Left lung (tissue), 10 donors: Measurements from ENCODE around the gene PPP1R27. TPM values are rescaled to one million over a fixed set of nuclear protein-coding genes. Genes with fewer than 3 reads are reported as not detected.
A peak's percentile ranks its signal among the peaks of the same experiment; 100 is the strongest.

ENCODE experiments used
- ATAC-seq: fragments of 200-7000 bp; cut with Tn5 transposase; one replicate; pipeline ENCODE4 v1.9.1; 2020; ENCODE audit warnings: moderate library complexity
- DNase-seq, 4 donors: peaks; one replicate each; pipeline ENCODE4 v3.0.0-alpha.2; 2013 to 2020
- H3K27ac ChIP-seq, 2 donors: fragments of 200-600 bp; sonication (generic) in 1 of 2; one replicate each; pipeline versions ENCODE4 v1.5.0 to v1.8.0; 2020 to 2021
- H3K27me3 ChIP-seq, 2 donors: fragments of 200-600 bp; sonication (generic) in 1 of 2; one replicate each; pipeline versions ENCODE4 v1.5.0 to v1.8.0; 2020 to 2021
- H3K36me3 ChIP-seq, 2 donors: fragments of 200-600 bp; sonication (generic) in 1 of 2; one replicate each; pipeline versions ENCODE4 v1.5.0 to v1.8.0; 2020 to 2021
- H3K4me1 ChIP-seq, 2 donors: fragments of 200-600 bp; one replicate each; pipeline ENCODE4 v1.8.0; 2021
- H3K4me3 ChIP-seq, 2 donors: fragments of 200-600 bp; sonication (generic) in 1 of 2; one replicate each; pipeline versions ENCODE4 v1.5.0 to v1.8.0; 2020 to 2021; ENCODE audit warnings: mild to moderate bottlenecking in 1 of 2
- H3K9me3 ChIP-seq, 2 donors: fragments of 200-600 bp; sonication (generic) in 1 of 2; one replicate each; pipeline versions ENCODE4 v1.5.0 to v1.8.0; 2020 to 2021
- intact Hi-C, 2 donors: fragments of 100-400 bp; cut with DNase I; formaldehyde crosslinking; loops; one replicate each; pipeline versions ENCODE4 v1.11.2 to v1.14.2; 2022
- polyA plus RNA-seq, 6 donors: library from polyadenylated mRNA; unstranded; fragments of 120-200 nt; gene quantifications; one replicate each; pipeline ENCODE4 v1.2.1, GENCODE V29; 2013; ENCODE audit not compliant: insufficient read length in 6 of 6
- total RNA-seq, 2 donors: library from RNA; stranded (reverse); fragmentation: NEBNext Ultra II Directional; extraction: Animal tissue kit (Norgen Biotek cat#: 25700); gene quantifications; one replicate each; pipeline ENCODE4 v1.2.1, GENCODE V29; 2021
- TF ChIP-seq, protein P1 (sequence below), 2 donors: fragments of 200-600 bp; sonication (generic) in 1 of 2; IDR thresholded peaks; one replicate each; pipeline versions ENCODE4 v1.5.0 to v1.8.0; 2021; ENCODE audit warnings: antibody characterized with exemption in 2 of 2
- donor health status: DM: no; HTN: yes; CAD: no.
- donor health status: DM: no; HTN: no; CAD: no.

PPP1R27 gene
- total and polyA plus RNA-seq, 8 donors, result 0.11 to 0.28 TPM; not detected in 6

DNA sequence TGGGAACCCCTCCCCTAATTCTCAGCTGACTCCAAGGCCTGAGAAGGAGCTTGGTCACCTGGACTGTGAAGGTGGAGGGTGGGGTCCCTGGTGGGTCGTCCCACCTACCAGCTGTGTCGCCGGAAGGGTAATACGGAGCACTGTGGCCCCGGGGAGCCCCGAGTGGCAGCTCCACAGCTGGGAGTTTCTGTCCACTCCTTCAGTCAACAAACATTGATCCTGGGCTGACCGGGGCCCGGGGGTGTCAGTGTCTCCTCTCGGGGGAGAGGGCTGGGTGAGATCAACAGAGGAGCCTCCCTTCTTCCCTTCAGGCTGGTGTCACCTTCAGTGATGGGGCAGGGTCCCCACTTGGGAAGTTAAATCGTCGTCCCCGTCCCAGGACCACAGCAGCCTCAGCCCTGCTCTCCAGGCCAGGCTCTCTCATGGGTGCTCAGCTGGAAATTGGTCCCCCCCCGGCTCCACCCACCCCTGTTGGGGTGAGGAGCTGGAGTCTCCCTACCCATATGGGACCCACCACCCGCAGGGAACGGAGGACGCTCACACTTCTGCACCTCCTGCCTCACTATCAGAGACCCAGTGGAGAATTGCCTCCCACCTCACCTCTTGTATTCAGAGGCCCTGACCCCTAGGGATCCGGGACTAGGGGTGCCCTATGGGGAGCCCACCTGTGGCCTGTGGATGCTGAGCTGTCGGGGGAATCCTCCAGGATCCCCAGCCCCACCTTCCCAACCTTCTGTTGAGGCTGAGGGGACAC, 29.0 kb downstream of the PPP1R27 start:
- no peak overlapping the region for H3K4me3 ChIP-seq
- TF ChIP-seq, protein P1, sequence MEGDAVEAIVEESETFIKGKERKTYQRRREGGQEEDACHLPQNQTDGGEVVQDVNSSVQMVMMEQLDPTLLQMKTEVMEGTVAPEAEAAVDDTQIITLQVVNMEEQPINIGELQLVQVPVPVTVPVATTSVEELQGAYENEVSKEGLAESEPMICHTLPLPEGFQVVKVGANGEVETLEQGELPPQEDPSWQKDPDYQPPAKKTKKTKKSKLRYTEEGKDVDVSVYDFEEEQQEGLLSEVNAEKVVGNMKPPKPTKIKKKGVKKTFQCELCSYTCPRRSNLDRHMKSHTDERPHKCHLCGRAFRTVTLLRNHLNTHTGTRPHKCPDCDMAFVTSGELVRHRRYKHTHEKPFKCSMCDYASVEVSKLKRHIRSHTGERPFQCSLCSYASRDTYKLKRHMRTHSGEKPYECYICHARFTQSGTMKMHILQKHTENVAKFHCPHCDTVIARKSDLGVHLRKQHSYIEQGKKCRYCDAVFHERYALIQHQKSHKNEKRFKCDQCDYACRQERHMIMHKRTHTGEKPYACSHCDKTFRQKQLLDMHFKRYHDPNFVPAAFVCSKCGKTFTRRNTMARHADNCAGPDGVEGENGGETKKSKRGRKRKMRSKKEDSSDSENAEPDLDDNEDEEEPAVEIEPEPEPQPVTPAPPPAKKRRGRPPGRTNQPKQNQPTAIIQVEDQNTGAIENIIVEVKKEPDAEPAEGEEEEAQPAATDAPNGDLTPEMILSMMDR (IDR thresholded peaks at IDR 0.05), result no peak
- no peak overlapping the region for H3K27ac ChIP-seq
- H3K27me3 ChIP-seq, result peaks cover 33 to 96% of the 10 kb centered on the region in 2 donors
- no peaks in the 10 kb centered on the region for H3K9me3 ChIP-seq
- intact Hi-C loops, result no loop called here
- H3K36me3 ChIP-seq, result no peaks in the 10 kb centered on the region
- peaks cover 0 to 18% of the 10 kb centered on the region in 2 donors for H3K4me1 ChIP-seq
- DNase-seq (no peak), ATAC-seq (no peak)

DNA sequence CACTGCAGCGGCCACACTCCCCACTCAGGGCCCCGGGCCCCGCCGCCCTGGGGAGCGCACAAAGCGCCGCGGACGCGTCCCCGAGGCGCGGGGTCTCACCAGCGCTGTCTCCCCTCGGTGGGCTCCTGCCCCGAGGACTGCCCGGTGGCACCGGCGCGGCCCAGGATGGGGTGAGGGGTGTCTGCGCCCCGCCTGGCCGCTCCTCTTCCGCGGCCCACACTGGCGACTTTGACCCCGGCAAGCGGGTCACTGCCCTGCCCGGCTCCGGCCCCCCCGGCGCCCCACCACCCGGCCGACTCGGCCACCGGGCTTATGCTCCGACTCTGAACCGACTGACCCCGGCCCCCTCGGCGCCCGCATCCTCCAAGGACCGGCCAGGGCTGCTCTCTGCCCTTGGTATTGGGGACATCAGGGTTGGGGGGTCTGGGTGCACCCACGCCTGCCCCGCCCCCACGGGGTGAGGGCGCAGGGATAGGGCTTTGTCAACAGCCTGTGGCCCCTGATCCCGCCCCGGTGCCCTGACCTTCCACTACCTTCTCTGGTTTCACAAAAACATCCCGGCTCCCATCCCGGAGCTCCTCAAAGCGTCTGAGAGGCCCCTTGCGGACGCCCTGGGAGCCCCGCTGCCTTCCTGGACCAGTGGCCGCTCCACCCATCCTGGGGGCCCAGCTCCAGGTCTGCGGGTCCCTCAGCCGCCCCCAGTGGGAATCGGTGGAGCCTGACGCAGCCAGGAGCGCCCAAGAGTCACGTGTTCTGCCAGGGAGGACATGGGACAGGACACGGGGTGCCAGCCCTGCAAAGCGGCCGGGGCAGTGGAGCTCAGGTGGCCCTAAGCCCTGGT, 30.1 kb downstream of the PPP1R27 start:
- Histone ChIP-seq H3K27ac (no peak overlapping the region), H3K4me3 (no peak overlapping the region), H3K27me3 (peaks cover 33 to 95% of the 10 kb centered on the region in 2 donors), H3K4me1 (peaks cover 0 to 18% of the 10 kb centered on the region in 2 donors), H3K9me3 (no peaks in the 10 kb centered on the region), H3K36me3 (no peaks in the 10 kb centered on the region)
- intact Hi-C loops, result no loop called here
- TF ChIP-seq, protein P1 (IDR thresholded peaks at IDR 0.05), result no peak
- peak; percentile 12 for ATAC-seq
- DNase-seq, result no peak

DNA sequence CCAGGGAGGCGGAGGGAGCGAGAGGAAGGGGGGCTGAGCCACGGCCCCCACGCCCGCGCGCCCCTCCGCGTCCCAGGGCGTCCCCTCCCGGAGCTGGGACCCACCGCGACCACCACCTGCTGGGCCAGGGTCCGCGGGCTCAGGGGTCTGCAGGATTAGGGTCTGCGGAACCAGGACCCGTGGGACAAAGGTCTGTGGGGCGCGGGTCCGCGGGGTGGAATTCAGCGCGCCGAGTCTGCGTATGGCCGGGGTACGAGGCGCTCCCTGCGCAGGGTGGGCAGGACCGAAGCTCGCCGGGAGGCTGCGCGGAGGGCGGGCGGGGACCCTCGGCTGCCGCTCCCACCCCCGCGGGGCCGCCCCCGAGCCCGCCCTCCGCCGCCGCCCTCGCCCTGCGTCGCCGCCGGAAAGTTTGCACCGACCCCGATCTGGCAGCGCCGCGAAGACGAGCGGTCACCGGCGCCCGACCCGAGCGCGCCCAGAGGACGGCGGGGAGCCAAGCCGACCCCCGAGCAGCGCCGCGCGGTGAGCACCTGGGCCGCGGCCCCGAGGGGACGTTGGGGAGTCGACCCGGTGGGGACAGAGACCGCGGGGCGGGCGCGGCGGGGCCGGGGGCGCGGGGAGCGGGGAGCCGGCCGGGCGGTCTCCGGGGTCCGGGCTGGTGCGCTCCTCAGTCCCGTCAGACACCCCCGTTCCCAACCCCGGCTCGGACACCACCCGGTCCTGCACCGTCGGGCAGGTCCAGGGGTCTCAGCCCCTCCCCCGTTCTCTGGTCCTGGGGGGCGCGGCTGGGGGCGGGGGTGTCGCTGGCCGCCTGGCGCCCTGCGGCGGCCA, 30.9 kb downstream of the PPP1R27 start, which contains the start of gene GCGR:
Gene GCGR (plus strand): TSS at position 423 of the 831 bp plus-strand sequence. CDS start 4,869 bp downstream, outside the sequence.
- peaks cover 0 to 18% of the 10 kb centered on the region in 2 donors for H3K4me1 ChIP-seq
- peaks cover 33 to 97% of the 10 kb centered on the region in 2 donors for H3K27me3 ChIP-seq
- intact Hi-C loops, result no loop called here
- TF ChIP-seq, protein P1 (IDR thresholded peaks at IDR 0.05), result no peak
- no peaks in the 10 kb centered on the region for H3K36me3 ChIP-seq
- DNase-seq (no peak), ATAC-seq (no peak)
- H3K4me3 ChIP-seq, result no peak within 1 kb of the TSS
- H3K9me3 ChIP-seq, result no peaks in the 10 kb centered on the region
- no peak within 1 kb of the TSS for H3K27ac ChIP-seq

DNA sequence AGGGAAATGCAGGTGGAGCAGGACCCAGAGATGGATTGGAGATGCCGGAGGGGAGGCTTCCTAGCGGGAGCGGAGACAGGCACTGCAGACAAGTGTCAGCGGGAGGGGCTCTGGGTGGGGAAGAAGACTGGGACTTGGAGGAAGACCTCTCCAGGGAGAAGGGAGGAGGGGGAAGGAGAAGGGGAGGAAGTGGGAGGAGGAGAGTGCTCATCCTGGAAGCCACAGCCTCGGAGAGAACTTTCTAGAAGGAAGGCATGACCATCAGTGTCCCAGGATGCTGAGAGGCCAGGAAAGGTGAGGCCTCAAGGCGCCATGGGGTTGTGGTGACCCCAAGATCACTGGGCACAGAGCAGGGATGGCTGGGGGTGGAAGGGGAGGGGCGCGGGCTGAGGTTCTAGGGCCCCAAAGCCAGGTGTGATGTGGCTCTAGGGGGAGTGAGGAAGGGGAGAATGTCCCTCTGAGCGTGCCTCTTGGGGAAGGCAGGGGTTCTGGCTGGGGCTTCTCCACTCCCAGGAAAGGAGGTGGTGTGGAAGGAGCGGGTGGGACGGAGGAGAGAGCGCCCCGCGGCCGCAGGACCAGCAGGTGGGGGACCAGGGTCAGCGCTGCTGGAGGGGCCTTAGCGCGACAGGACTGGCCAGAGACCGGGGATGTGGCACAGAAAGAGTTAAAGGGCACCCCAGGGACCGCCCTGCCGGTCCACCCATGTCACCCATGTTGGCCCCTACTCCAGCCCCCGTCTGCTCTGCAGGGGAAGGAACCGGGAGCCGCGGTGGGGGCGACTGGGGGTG, 31.8 kb downstream of the PPP1R27 start:
- ATAC-seq, result no peak
- H3K4me1 ChIP-seq, result peaks cover 0 to 18% of the 10 kb centered on the region in 2 donors
- no peaks in the 10 kb centered on the region for H3K9me3 ChIP-seq
- H3K27ac ChIP-seq, result no peak overlapping the region
- no peak overlapping the region for H3K4me3 ChIP-seq
- intact Hi-C loops, result no loop called here
- DNase-seq, result no peak
- TF ChIP-seq, protein P1 (IDR thresholded peaks at IDR 0.05), result no peak
- H3K27me3 ChIP-seq, result peaks cover 33 to 88% of the 10 kb centered on the region in 2 donors
- H3K36me3 ChIP-seq, result no peaks in the 10 kb centered on the region
